ENCODE data around the gene GALNT1.

GRCh38 chr18:35691625-35692024 lies 110.1 kb downstream of the GALNT1 start:
- no peak for TF ChIP-seq CTCF (IDR thresholded peaks at IDR 0.05; ENCODE audit: low read depth, low read length)
- no peak for TF ChIP-seq POLR2A (IDR thresholded peaks at IDR 0.05; ENCODE audit: extremely low read depth, insufficient read length)
